ENCODE measurements around the gene CHD2.
"Not testable (repeated sequence)": the region's sequence is repeated elsewhere in the genome, so short reads cannot be mapped to it uniquely, and the experiment has no call there.

Gene CHD2

GRCh38 chr15:93037820-93038705, 137.9 kb downstream of the CHD2 start:
- no peak for DNase-seq

DNA sequence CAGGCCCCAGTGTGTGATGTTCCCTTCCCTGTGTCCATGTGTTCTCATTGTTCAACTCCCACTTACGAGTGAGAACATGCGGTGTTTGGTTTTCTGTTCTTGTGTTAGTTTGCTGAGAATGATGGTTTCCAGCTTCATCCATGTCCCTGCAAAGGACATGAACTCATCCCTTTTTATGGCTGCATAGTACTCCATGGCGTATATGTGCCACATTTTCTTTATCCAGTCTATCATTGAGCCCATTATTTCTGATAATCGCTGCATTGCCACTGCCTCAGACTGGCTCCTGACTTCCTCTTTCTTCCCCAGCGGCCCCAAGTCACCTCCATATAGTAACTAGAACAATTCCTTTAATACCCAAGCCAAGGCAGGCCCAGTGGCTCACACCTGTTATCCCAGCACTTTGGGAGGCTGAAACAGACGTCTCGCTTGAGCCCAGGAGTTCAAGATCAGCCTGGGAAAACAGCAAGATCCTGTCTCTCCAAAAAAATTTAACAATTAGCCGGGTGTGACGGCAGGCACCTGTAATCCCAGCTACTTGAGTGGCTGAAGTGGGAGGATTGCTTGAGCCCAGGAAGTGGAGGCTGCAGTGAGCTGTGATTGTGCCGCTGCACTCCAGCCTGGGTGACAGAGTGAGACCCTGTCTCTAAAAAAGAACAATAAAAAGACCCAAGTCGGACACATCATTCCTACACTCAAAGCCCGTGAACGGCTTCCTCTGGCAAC, 139.6 kb downstream of the CHD2 start:
- not testable (repeated sequence) for DNase-seq

DNA sequence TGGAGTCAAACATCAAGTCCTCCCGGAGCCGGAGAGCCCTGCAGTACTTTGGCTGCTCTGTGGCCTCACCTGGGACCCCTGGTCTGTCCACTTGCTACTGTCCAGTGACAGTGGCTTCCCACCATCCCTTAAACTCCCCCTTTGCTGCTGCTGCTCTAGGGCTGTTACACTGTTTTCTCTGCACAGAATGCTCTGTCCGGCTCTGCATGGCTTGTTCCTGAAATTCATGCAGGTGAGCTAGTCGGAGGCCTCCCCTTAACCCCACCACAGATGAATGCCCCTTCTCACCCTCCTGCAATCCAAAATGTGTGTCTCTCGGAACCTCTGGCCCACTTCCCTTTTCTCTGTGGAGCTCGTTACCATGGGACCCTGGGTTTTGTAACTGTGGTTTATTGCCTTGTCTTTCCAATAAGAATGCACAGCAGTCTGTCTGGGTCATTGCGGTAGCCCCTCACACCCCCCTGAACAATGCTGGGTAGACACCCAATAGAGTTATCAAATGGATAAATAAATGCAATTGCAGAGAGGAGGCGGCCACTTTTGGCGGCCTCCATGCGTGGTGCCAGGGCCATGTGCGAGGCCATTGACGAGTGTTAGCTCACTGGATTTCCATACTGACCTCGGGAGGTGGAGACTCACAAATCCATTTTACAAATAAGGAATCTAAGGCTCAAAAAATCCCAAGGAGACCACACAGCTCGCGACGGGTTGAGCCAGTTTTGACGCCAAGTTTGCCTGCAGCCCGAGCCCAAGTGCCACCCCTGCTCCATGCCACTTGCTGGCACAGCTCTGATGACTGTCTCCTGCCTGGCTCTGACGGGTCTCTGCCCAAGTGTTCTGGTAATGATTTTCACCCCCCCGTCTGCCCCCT, 140.4 kb downstream of the CHD2 start:
- no peak for DNase-seq

DNA sequence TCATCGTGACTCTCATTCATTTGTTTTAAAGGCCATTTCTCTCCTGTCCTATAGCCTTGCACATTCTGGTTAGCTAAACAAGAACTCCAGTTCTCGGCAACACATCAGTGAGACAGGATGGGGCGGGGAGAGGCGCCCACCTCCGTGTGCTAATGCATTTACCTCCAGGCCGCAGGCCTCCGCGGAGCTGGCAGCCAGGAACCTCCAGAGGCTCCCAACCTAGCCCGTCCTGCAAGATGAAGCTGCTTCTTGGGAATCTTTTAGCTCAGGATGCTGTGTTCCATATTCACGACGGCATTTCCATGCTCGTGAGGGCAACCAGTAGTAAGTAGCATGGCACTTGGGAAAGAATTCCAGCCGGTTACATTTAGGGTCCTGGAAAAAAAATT, 141.0 kb downstream of the CHD2 start:
- DNase-seq, result no peak

DNA sequence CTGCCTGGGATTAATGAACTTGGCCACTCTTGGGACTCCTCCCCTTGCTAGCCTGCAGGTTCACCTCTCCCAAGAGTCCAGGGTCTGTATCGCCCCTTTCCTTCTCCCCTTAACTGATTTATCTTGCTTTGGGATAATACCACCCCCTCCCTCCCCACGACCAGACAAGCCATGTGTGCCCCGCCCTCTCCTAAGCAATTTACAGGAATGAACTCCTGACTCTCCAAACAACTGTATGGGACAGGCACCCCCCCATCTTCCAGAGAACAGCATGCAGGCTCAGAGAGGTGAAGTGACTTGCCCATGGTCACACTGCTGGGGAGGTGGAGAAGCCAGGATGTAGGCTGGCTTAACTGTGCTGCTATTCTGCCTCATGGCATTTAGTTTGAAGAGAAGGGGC, 142.1 kb downstream of the CHD2 start:
- no peak for DNase-seq

GRCh38 chr15:93042691-93043378, 142.7 kb downstream of the CHD2 start:
- no peak for DNase-seq

DNA sequence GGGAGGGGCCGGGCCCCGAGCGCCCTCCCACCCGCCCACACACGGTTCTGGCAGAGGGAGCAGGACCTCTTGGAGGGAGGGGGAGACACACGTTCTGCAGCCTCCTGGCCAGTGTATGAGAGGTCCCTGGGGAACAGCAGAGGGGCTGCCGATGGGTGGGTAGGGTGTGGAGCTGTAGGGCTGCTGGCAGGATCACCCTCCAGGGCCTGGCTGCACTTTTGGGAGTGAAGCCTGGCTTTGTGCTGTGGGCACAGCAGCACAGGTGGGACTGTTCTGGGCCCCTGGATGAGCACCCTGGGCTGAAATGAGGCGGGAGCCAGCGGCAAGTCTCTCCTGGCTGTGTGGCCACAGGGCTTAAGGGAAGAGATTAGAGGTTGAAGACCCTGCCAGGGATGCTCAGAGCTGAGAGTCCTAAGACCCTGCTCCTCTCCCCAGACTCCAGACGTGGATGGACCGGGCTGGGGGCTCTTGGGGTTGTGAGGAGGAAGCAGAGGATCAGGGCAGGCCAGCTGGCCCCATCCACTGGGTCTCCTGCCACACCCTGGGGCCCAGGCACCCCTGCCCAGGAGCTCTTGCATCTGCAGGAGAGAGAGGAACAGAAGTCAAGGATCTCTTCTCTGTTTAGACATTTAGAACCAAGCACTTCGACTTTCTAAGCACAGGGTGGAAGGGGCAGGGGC, 143.6 kb downstream of the CHD2 start:
- no peak for DNase-seq

DNA sequence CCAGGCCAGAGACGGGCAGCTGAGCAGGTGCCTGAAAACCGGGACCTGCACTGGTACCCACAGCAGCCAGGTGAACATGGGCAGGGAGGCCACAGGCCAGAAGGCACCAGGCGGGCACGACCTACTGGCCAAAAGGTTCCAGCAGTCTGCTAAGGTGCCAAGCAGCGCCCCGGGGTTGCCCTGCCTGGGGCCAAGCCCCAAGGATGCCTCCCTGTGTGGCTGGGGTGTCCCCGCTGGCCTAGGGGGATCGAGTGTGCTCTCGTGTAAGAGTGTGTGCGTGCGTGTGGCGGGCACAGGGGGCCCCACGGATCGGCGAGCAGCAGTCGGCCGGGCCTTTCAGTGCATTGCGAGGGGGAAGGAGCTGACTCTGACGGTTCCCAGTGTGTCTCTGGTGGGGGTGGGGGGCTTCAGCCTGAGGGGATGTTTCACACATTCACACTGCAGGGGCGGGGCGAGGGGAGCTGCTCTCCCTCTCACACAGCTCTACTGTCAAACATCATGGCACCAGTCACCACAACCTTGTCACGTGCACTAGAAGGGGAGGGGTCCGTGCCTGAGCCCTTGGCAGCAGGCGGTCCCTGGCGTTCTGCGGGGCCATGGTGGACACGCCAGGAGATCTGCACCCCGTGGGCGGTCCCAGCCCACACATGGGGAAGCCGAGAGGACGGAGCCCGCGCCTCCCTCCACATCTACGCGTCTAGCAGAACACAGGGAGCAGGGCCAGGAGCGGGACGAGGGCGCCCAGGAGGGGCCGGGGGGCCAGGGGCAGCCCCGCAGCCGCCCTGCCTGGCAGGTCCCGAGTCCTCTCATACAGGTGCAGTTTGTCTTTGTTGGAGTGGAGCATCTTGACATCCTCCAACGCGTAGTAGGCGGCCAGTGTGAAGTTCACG, 144.4 kb downstream of the CHD2 start:
- no peak for DNase-seq

GRCh38 chr15:93045191-93045785, 145.2 kb downstream of the CHD2 start:
- DNase-seq, result no peak

DNA sequence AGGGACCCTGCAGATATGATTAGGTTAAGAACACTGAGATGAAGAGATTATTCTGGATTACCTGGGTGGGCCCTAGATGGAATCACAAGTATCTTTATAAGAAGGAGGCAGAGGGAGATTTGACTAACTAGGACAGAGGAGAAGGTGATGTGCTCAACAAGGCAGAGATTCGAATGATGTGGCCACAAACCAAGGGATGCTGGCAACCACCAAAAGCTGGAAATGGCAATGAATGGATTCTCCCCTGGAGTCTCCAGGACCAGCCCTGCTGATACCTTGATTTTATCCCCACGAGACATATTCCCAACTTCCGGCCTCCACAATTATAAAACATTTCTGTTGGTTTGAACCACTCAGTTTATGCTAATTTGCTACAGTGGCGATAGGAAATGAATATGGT, 146.0 kb downstream of the CHD2 start:
- DNase-seq, result no peak

- no peak for DNase-seq
Observed at GRCh38 chr15:93046721-93047120, 146.6 kb downstream of the CHD2 start.

- DNase-seq, result no peak
Observed at GRCh38 chr15:93047621-93048425, 147.7 kb downstream of the CHD2 start.

DNA sequence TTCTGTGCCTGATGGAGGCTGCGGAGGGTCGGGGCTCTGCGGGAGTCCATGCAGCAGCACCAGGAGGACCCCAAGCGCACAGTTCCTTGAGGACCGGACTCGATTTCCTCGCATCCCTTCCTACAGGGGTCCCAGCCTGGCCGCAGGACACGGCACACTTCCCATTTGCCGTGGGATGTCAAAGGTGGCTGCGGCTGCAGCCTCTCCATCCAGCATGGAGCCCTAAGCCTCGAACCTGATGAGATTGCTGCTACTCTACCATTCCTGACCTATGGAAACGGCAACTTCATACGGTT, 148.2 kb downstream of the CHD2 start:
- no peak for DNase-seq

GRCh38 chr15:93048759-93049161, 148.6 kb downstream of the CHD2 start:
- no peak for DNase-seq

GRCh38 chr15:93049233-93049632, 149.1 kb downstream of the CHD2 start:
- no peak for DNase-seq

DNA sequence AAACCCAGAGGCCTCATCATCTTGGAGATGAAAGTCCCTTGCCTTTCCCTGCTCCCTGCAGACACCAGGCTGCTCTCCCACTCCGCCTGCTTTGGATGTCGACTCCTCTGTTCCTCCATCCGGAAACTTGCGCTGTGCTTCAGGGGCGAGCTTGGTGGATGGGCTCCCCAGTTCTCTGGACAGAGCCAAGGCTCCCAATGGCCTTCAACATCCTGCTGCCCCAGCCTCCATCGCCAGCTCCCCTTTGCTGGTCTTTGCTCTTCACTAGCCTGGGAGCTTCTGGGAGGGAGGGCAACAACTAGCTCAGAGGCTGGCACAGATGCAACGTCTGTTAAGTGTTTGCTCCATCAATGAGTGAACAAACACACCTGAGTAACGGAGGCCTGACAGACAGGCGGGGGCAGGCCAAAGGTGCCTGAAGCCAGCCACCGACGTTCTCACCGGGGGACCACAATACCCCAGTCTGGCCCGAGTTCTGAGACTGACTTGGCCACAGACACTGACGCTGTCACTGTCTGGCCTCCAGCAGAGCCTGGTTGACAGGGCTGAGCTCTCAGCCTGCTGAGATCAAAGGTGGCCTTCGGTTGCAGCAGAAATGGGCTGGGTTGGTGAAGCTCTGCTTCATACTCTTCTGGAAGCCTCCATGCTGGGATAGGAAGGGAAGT, 149.9 kb downstream of the CHD2 start:
- no peak for DNase-seq

DNA sequence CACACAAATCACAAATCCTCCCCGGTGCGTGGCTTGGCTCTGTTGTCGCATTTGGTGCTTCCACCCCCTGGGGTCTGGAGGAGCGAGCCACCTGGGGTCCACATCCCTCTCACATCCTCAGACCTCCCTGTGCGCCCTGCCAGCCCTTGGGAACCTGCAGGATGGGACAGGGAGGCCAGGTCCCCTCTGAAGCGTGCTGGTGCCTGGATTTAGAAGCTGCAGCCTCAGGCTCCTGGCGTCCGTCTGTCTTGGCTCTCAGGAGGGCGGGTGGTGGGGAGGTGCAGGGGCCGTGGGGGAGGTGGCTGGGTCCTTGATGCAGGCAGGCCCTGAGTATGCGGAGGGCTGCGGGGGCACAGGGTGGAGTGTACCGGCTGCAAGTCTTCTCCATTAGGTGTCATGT, 150.5 kb downstream of the CHD2 start:
- DNase-seq, result no peak

GRCh38 chr15:93051236-93052089, 151.3 kb downstream of the CHD2 start:
- no peak for DNase-seq
